ENCODE measurements around the gene MAPT. TPM values are rescaled to one million over a fixed set of nuclear protein-coding genes. Genes with fewer than 3 reads are reported as not detected.

MAPT gene
- polyA plus RNA-seq, 3 donors: 0.04 TPM; not detected in 2

GRCh38 chr17:45951403-45951802 lies 57.0 kb downstream of the MAPT start:
- no peak for DNase-seq
- Histone ChIP-seq H3K9me3 (replicated peaks in 1 of 2; ENCODE audit: control insufficient read depth in 1 of 2, insufficient read depth in 1 of 2, low read length in 2 of 2) (no peaks in the 10 kb centered on the region), H3K4me3 (replicated peaks in 1 of 3; ENCODE audit: low read depth in 2 of 3, low read length in 3 of 3) (no peak overlapping the region), H3K9ac (ENCODE audit: insufficient read depth, low read length, poor library complexity, severe bottlenecking) (no peak overlapping the region), H3K4me1 (ENCODE audit: control insufficient read depth in 1 of 2, insufficient read depth in 2 of 2, low read length in 2 of 2) (peaks cover 4 to 6% of the 10 kb centered on the region in 2 donors), H3K27me3 (ENCODE audit: control insufficient read depth in 2 of 2, insufficient read depth in 2 of 2, low read length in 2 of 2) (peaks cover 0 to 22% of the 10 kb centered on the region in 2 donors), H3K4me2 (replicated peaks; ENCODE audit: extremely low read depth, low read length, poor library complexity, severe bottlenecking) (no peak overlapping the region), H4K20me1 (ENCODE audit: insufficient read depth, low read length) (no peaks in the 10 kb centered on the region), H3K79me2 (ENCODE audit: insufficient read depth, low read length) (no peaks in the 10 kb centered on the region), H3K27ac (ENCODE audit: low read depth in 1 of 2, low read length in 2 of 2) (no peak overlapping the region), H3K36me3 (replicated peaks in 1 of 2; ENCODE audit: control insufficient read depth in 1 of 2, insufficient read depth in 2 of 2, low read length in 2 of 2) (no peaks in the 10 kb centered on the region), H2AFZ (ENCODE audit: insufficient read depth, low read depth, low read length, poor library complexity, severe bottlenecking) (no peak overlapping the region)
- Mint-ChIP-seq H3K4me3 (no peak overlapping the region), H3K27me3 (ENCODE audit: low read depth in 3 of 3) (peaks cover 27 to 39% (median 35%) of the 10 kb centered on the region in 3 donors), H3K9me3 (peaks cover 0 to 2% (median 0%) of the 10 kb centered on the region in 7 donors), H3K27ac (no peak overlapping the region), H3K4me1 (peaks cover 6% of the 10 kb centered on the region), H3K36me3 (no peaks in the 10 kb centered on the region)
- intact Hi-C loops (cut with micrococcal nuclease): no loop called here
- no peak for TF ChIP-seq CTCF (IDR thresholded peaks at IDR 0.05)
- 80% methylated on average over 1 of the region's 10 CpGs for WGBS (ENCODE audit: insufficient coverage)

DNA sequence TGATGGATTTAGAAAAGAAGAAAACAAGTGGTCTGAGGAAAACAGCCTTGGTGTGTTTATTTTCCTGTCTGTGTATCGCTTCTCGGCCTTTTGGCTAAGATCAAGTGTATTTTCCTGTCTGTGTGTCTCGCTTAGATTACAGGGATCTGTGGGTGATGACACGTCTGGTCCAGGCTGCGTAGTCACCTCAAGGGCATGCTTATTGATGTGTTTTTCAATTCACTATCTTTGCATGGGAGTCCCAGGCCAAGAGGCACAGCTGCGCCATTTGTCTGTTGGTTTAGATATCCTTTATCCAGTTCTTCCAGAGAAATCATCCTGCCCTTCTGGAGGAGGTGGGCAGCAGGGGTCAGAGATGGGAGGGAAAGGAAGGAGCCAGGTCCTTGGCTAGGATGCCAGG lies 57.6 kb downstream of the MAPT start:
- Histone ChIP-seq H3K36me3 (replicated peaks in 1 of 2; ENCODE audit: control insufficient read depth in 1 of 2, insufficient read depth in 2 of 2, low read length in 2 of 2) (no peaks in the 10 kb centered on the region), H3K27ac (ENCODE audit: low read depth in 1 of 2, low read length in 2 of 2) (no peak overlapping the region), H3K9ac (ENCODE audit: insufficient read depth, low read length, poor library complexity, severe bottlenecking) (no peak overlapping the region), H3K79me2 (ENCODE audit: insufficient read depth, low read length) (no peaks in the 10 kb centered on the region), H3K4me3 (replicated peaks in 1 of 3; ENCODE audit: low read depth in 2 of 3, low read length in 3 of 3) (no peak overlapping the region), H3K27me3 (ENCODE audit: control insufficient read depth in 2 of 2, insufficient read depth in 2 of 2, low read length in 2 of 2) (peaks cover 0 to 22% of the 10 kb centered on the region in 2 donors), H3K4me2 (replicated peaks; ENCODE audit: extremely low read depth, low read length, poor library complexity, severe bottlenecking) (no peak overlapping the region), H3K4me1 (ENCODE audit: control insufficient read depth in 1 of 2, insufficient read depth in 2 of 2, low read length in 2 of 2) (peaks cover 4 to 6% of the 10 kb centered on the region in 2 donors), H4K20me1 (ENCODE audit: insufficient read depth, low read length) (no peaks in the 10 kb centered on the region), H2AFZ (ENCODE audit: insufficient read depth, low read depth, low read length, poor library complexity, severe bottlenecking) (no peak overlapping the region), H3K9me3 (replicated peaks in 1 of 2; ENCODE audit: control insufficient read depth in 1 of 2, insufficient read depth in 1 of 2, low read length in 2 of 2) (no peaks in the 10 kb centered on the region)
- no peak overlapping the region for H3K27ac Mint-ChIP-seq
- H3K36me3 Mint-ChIP-seq: no peaks in the 10 kb centered on the region
- peaks cover 6% of the 10 kb centered on the region for H3K4me1 Mint-ChIP-seq
- TF ChIP-seq CTCF (IDR thresholded peaks at IDR 0.05): no peak
- 92% methylated on average over 3 of the region's 6 CpGs for WGBS (ENCODE audit: insufficient coverage)
- H3K27me3 Mint-ChIP-seq (ENCODE audit: low read depth in 3 of 3): peaks cover 26 to 39% (median 35%) of the 10 kb centered on the region in 3 donors
- intact Hi-C loops (cut with micrococcal nuclease): no loop called here
- no peak overlapping the region for H3K4me3 Mint-ChIP-seq
- no peak for DNase-seq
- peaks cover 0 to 2% (median 0%) of the 10 kb centered on the region in 7 donors for H3K9me3 Mint-ChIP-seq
